Measurements from ENCODE around the gene PCDHAC1. TPM values are rescaled to one million over a fixed set of nuclear protein-coding genes. Genes with fewer than 3 reads are reported as not detected.
"Not testable (repeated sequence)": the region's sequence is repeated elsewhere in the genome, so short reads cannot be mapped to it uniquely, and the experiment has no call there.

Gene PCDHAC1, protein sequence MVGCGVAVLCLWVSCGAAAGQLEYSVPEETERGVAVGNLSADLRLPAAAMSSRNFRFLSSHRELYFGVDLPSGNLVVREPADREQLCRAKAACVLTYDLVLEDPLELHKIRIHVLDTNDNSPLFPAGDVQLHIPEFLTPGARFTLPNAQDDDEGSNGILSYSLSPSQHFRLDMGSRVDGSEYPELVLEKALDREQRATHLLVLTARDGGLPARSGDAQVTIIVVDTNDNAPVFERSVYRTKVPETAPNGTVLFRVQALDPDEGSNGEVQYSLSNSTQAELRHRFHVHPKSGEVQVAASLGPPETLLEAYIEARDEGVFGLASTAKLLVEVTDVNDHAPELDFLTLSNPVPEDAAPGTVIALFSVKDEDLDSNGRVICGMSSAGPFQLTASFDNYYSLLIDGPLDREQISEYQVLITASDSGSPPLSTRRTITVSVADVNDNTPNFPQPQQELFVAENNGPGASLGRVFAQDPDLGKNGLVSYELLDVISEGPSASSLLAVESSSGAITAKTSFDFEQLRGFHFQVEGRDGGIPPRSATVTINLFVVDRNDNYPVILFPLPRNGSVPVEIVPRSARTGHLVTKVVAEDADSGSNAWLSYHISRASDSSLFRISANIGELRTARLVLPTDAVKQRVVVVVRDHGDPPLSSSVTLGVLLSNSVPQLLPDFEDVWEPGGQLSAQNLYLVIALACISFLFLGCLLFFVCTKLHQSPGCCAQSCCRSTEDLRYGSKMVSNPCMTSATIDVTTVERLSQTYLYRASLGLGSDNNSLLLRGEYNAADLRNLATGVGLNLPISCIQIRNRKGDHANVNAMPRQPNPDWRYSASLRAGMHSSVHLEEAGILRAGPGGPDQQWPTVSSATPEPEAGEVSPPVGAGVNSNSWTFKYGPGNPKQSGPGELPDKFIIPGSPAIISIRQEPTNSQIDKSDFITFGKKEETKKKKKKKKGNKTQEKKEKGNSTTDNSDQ
- polyA plus RNA-seq, result not detected

DNA sequence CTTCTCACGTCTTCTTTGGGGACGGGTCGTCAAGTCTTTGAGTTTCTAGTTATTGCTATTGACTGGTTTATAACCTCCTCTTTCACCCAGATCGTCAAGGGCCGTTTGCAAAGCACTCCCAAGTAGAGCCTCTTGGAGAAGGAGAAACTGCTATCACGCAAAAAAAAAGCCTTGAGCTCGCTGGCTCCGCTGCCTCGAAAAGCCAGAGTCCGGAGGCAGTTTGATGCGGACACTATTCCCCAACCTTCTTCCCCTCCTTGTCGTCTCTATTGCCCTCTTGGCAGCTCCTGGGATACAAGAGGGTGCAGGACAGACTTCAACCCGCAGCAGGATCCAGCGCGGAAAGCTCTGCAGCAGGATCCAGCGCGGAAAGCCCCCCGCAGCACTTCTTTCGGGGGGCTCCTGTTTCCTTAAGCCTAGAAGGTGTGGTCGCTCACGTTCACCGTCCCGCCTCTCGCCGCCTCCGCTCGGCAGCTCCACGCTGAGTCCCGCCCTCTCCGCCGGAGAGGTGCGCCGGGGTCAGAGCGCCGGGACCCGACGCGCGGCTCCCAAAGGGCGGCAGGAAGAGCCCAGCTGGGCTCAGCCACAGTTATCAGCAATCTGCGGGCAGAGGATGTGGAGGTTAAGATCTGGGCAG, at the start of gene PCDHAC1:
Gene PCDHAC1 (plus strand): TSS at position 494 of the 637 bp plus-strand sequence. CDS start 594 bp downstream, outside the sequence.
- peaks cover 7 to 21% (median 12%) of the 10 kb centered on the region in 3 donors for H3K27me3 Mint-ChIP-seq (ENCODE audit: low read depth in 3 of 3)
- H3K9me3 Mint-ChIP-seq, result peaks cover 3 to 48% (median 6%) of the 10 kb centered on the region in 6 donors
- no peak for DNase-seq
- peaks cover 6 to 8% of the 10 kb centered on the region in 2 donors for H3K4me1 Mint-ChIP-seq
- no peaks in the 10 kb centered on the region for H3K36me3 Mint-ChIP-seq
- peak within 1 kb of the TSS; percentile 50 to 64 (median 54) for H3K4me3 Mint-ChIP-seq
- no peak within 1 kb of the TSS for H3K27ac Mint-ChIP-seq

DNA sequence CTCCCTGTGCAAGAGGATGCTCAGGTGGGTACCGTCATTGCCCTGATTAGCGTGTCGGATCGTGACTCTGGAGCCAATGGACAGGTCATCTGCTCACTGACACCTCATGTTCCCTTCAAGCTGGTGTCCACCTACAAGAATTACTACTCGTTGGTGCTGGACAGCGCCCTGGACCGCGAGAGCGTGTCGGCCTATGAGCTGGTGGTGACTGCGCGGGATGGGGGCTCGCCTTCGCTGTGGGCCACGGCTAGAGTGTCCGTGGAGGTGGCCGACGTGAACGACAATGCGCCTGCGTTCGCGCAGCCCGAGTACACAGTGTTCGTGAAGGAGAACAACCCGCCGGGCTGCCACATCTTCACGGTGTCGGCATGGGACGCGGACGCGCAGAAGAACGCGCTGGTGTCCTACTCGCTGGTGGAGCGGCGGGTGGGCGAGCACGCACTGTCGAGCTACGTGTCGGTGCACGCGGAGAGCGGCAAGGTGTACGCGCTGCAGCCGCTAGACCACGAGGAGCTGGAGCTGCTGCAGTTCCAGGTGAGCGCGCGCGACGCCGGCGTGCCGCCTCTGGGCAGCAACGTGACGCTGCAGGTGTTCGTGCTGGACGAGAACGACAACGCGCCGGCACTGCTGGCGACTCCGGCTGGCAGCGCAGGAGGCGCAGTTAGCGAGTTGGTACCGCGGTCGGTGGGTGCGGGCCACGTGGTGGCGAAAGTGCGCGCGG, 49.4 kb upstream of the PCDHAC1 start:
- H3K27ac Mint-ChIP-seq, H3K4me1 Mint-ChIP-seq, DNase-seq, H3K4me3 Mint-ChIP-seq: not testable (repeated sequence)
- peaks cover 9 to 70% (median 23%) of the 10 kb centered on the region in 6 donors for H3K9me3 Mint-ChIP-seq
- H3K36me3 Mint-ChIP-seq, result peaks cover 0 to 10% (median 3%) of the 10 kb centered on the region in 3 donors
- H3K27me3 Mint-ChIP-seq (ENCODE audit: low read depth in 3 of 3), result peaks cover 6 to 29% (median 18%) of the 10 kb centered on the region in 3 donors

DNA sequence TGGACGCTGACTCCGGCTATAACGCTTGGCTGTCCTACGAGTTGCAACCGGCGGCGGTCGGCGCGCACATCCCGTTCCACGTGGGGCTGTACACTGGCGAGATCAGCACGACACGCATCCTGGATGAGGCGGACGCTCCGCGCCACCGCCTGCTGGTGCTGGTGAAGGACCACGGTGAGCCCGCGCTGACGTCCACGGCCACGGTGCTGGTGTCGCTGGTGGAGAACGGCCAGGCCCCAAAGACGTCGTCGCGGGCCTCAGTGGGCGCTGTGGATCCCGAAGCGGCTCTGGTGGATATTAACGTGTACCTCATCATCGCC, 48.9 kb upstream of the PCDHAC1 start:
- H3K9me3 Mint-ChIP-seq, result peaks cover 6 to 71% (median 23%) of the 10 kb centered on the region in 6 donors
- H3K4me3 Mint-ChIP-seq, result no peak overlapping the region
- peaks cover 6 to 33% (median 18%) of the 10 kb centered on the region in 3 donors for H3K27me3 Mint-ChIP-seq (ENCODE audit: low read depth in 3 of 3)
- H3K27ac Mint-ChIP-seq, result no peak overlapping the region
- peaks cover 0 to 11% (median 0%) of the 10 kb centered on the region in 3 donors for H3K36me3 Mint-ChIP-seq
- DNase-seq, result no peak
- no peaks in the 10 kb centered on the region for H3K4me1 Mint-ChIP-seq

DNA sequence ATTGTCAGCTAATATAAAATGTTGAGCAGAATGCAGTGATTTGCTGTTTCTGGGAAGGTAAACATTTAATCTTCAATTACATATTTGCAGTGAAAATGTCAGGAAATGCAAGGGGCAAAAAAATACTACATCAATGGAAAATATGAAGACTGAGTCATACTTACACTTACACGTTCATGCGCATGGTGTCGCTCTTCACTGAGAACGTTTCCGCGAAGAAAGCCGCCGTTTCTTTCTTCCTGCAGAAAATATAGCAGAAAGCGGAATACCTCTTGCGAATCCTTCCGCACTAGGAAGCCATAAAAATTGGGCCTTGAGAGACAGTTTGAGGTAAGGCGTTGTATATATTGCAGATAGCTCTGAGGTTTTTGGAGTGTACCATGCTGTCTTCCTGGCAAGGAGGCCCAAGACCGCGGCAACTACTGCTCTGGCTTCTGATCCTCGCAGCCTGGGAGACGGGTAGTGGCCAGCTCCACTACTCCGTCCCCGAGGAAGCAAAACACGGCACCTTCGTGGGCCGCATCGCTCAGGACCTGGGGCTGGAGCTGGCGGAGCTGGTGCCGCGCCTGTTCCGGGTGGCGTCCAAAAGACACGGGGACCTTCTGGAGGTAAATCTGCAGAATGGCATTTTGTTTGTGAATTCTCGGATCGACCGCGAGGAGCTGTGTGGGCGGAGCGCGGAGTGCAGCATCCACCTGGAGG, 44.1 kb upstream of the PCDHAC1 start, which contains the start of gene PCDHA13:
Gene PCDHA13 (plus strand): TSS at position 236 of the 702 bp plus-strand sequence. CDS start 145 bp downstream, at position 381.
- Mint-ChIP-seq H3K36me3 (peaks cover 0 to 11% (median 0%) of the 10 kb centered on the region in 3 donors), H3K27me3 (ENCODE audit: low read depth in 3 of 3) (peaks cover 2 to 17% (median 10%) of the 10 kb centered on the region in 3 donors), H3K9me3 (peaks cover 6 to 65% (median 17%) of the 10 kb centered on the region in 6 donors), H3K4me3 (peak within 1 kb of the TSS in 1 of 5 donors; percentile 13), H3K27ac (no peak within 1 kb of the TSS), H3K4me1 (no peaks in the 10 kb centered on the region)
- DNase-seq, result no peak

DNA sequence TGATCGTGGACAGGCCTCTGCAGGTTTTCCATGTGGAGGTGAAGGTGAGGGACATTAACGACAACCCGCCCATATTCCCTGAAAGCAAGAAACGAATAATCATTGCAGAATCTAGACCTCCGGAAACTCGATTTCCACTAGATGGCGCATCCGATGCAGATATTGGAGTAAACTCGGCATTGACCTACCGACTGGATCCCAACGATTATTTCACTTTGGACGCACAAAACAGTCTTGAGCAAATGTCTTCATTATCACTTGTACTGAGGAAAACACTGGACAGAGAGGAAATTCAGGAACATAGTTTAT, 43.6 kb upstream of the PCDHAC1 start:
- Mint-ChIP-seq H3K9me3 (peaks cover 8 to 67% (median 19%) of the 10 kb centered on the region in 6 donors), H3K4me3 (no peak overlapping the region), H3K27ac (no peak overlapping the region), H3K36me3 (peaks cover 0 to 11% (median 0%) of the 10 kb centered on the region in 3 donors), H3K27me3 (ENCODE audit: low read depth in 3 of 3) (peaks cover 2 to 17% (median 10%) of the 10 kb centered on the region in 3 donors), H3K4me1 (no peaks in the 10 kb centered on the region)
- DNase-seq, result no peak

DNA sequence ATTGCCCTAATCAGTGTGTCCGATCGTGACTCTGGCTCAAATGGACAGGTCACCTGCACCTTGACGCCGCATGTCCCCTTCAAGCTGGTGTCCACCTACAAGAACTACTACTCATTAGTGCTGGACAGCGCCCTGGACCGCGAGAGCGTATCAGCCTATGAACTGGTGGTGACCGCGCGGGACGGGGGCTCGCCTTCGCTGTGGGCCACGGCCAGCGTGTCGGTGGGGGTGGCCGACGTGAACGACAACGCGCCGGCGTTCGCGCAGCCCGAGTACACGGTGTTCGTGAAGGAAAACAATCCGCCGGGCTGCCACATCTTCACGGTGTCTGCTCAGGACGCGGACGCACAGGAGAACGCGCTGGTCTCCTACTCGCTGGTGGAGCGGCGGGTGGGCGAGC, 42.7 kb upstream of the PCDHAC1 start:
- no peaks in the 10 kb centered on the region for H3K4me1 Mint-ChIP-seq
- no peak for DNase-seq
- H3K27me3 Mint-ChIP-seq (ENCODE audit: low read depth in 3 of 3), result peaks cover 2 to 17% (median 8%) of the 10 kb centered on the region in 3 donors
- no peak overlapping the region for H3K4me3 Mint-ChIP-seq
- peaks cover 8 to 61% (median 16%) of the 10 kb centered on the region in 6 donors for H3K9me3 Mint-ChIP-seq
- peaks cover 0 to 11% (median 0%) of the 10 kb centered on the region in 3 donors for H3K36me3 Mint-ChIP-seq
- H3K27ac Mint-ChIP-seq, result no peak overlapping the region

DNA sequence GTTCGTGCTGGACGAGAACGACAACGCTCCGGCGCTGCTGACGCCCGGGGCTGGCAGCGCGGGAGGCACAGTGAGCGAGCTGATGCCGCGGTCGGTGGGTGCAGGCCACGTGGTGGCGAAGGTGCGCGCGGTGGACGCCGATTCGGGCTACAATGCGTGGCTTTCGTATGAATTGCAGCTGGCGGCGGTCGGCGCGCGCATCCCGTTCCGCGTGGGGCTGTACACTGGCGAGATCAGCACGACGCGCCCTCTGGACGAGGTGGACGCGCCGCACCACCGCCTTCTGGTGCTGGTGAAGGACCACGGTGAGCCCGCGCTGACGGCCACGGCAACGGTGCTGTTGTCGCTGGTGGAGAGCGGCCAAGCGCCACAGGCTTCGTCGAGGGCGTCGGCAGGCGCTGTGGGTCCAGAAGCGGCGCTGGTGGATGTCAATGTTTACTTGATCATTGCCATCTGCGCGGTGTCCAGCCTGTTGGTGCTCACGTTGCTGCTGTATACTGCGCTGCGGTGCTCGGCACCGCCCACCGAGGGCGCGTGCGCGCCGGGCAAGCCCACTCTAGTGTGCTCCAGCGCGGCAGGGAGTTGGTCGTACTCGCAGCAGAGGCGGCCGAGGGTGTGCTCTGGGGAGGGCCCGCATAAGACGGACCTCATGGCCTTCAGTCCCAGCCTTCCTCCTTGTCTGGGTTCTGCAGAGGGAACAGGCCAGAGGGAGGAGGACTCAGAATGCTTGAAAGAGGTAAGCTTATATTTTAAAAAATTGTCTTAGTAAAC, 42.0 kb upstream of the PCDHAC1 start:
- peaks cover 5 to 54% (median 16%) of the 10 kb centered on the region in 6 donors for H3K9me3 Mint-ChIP-seq
- no peaks in the 10 kb centered on the region for H3K4me1 Mint-ChIP-seq
- H3K4me3 Mint-ChIP-seq, result no peak overlapping the region
- H3K27me3 Mint-ChIP-seq (ENCODE audit: low read depth in 3 of 3), result peaks cover 2 to 17% (median 8%) of the 10 kb centered on the region in 3 donors
- no peak for DNase-seq
- H3K27ac Mint-ChIP-seq, result no peak overlapping the region
- H3K36me3 Mint-ChIP-seq, result peaks cover 0 to 11% (median 0%) of the 10 kb centered on the region in 3 donors

DNA sequence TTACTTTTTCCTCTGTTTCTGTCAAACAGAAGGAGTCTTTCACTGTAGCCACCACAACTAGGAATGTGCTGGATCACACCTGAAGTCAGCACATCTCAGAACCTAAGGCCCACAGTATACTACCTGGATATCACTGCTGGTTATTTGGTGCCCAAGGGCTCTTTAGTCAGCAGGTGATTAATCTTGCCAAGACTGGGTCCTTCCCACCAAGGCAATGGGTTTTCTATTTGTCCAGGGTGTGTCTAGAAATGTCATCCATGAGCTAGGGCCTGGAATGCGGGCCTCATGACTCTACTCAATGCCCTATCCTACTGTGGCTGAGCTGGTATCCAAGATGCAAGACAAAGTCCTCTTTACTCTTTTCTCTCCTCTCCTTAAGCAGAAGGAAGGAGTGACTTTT, 9.8 kb upstream of the PCDHAC1 start:
- H3K27ac Mint-ChIP-seq, result no peak overlapping the region
- H3K27me3 Mint-ChIP-seq (ENCODE audit: low read depth in 3 of 3), result peaks cover 1 to 5% (median 4%) of the 10 kb centered on the region in 3 donors
- H3K36me3 Mint-ChIP-seq, result no peaks in the 10 kb centered on the region
- no peaks in the 10 kb centered on the region for H3K4me1 Mint-ChIP-seq
- H3K9me3 Mint-ChIP-seq, result peaks cover under 1 to 17% (median 12%) of the 10 kb centered on the region in 6 donors
- no peak for DNase-seq
- no peak overlapping the region for H3K4me3 Mint-ChIP-seq

DNA sequence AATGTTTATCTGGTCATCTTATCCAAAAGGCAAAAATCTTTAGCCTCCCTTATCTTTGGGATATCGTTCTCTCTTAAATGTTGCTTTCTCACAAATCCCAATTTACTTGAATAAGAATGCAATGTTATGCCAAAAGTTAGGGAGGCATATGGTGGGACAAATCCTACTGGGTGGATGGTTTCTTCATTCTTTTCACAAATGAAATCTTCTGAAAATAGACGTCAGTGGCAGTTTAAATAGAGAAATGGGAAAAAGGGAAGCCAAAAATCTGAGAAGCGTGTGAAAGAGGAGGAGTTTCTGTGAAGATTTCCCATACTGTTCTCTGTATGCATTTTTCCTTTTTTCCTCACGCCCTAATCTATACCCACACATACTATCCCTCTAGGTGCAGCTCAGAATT, 2.5 kb upstream of the PCDHAC1 start:
- H3K36me3 Mint-ChIP-seq, result no peaks in the 10 kb centered on the region
- H3K27me3 Mint-ChIP-seq (ENCODE audit: low read depth in 3 of 3), result peaks cover 7 to 20% (median 14%) of the 10 kb centered on the region in 3 donors
- peaks cover 1 to 38% (median 7%) of the 10 kb centered on the region in 6 donors for H3K9me3 Mint-ChIP-seq
- no peak overlapping the region for H3K27ac Mint-ChIP-seq
- no peak overlapping the region for H3K4me3 Mint-ChIP-seq
- DNase-seq, result no peak
- H3K4me1 Mint-ChIP-seq, result peaks cover 6 to 8% of the 10 kb centered on the region in 2 donors

DNA sequence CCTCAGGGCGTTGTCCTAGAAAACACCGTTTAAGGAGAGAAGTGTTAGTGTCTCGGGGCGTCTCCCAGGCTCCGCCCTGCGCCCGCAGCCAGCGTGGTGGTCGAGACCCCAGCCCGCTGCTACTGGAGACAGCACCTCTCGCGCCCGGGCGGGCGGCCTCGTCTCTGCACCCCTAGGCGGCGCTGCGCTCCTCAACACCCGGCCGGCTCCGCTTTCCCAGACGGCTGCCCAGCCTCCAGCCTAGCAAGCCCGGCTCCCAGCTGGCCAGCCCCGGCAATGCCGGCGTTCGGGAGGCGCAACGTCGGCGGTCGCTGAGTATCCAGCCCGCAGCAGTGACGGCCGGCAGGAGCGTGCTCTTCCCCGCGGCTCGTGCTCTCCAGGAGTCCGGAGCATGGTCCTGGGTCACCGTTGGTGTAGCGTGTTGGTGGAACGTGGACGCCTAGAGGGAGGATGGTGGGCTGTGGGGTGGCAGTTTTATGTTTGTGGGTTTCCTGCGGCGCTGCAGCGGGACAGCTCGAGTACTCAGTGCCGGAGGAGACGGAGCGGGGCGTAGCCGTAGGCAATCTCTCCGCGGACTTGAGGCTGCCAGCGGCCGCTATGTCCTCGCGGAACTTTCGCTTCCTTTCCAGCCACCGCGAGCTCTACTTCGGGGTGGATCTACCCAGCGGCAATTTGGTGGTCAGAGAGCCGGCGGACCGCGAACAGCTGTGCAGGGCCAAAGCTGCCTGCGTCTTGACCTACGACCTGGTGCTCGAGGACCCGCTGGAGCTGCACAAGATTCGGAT, 536 bp downstream of the PCDHAC1 start:
- peaks cover 5 to 48% (median 6%) of the 10 kb centered on the region in 6 donors for H3K9me3 Mint-ChIP-seq
- no peaks in the 10 kb centered on the region for H3K36me3 Mint-ChIP-seq
- H3K4me1 Mint-ChIP-seq, result peaks cover 6 to 8% of the 10 kb centered on the region in 2 donors
- peak overlapping the region; percentile 50 to 64 (median 54) for H3K4me3 Mint-ChIP-seq
- no peak overlapping the region for H3K27ac Mint-ChIP-seq
- peak in 1 of 3 donors; percentile 3 for DNase-seq
- H3K27me3 Mint-ChIP-seq (ENCODE audit: low read depth in 3 of 3), result peaks cover 7 to 21% (median 12%) of the 10 kb centered on the region in 3 donors

DNA sequence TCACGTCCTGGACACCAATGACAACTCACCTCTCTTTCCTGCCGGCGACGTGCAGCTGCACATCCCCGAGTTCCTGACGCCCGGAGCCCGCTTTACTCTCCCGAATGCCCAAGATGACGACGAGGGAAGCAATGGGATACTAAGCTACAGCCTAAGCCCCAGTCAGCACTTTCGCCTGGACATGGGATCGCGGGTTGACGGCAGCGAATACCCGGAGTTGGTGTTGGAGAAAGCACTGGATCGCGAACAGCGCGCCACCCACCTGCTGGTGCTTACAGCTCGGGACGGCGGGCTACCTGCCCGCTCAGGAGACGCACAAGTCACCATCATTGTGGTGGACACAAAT, 1.1 kb downstream of the PCDHAC1 start:
- Mint-ChIP-seq H3K9me3 (peaks cover 3 to 45% (median 5%) of the 10 kb centered on the region in 6 donors), H3K36me3 (no peaks in the 10 kb centered on the region), H3K4me3 (peak overlapping the region; percentile 50 to 64 (median 54)), H3K27me3 (ENCODE audit: low read depth in 3 of 3) (peaks cover 7 to 21% (median 12%) of the 10 kb centered on the region in 3 donors), H3K4me1 (peaks cover 6 to 8% of the 10 kb centered on the region in 2 donors), H3K27ac (no peak overlapping the region)
- DNase-seq, result no peak
